CD4-positive, alpha-beta T cell treated with Interleukin-1 beta for 1 hour (primary cell): ENCODE results near the gene SCARB2.
"Not testable (repeated sequence)": the region's sequence is repeated elsewhere in the genome, so short reads cannot be mapped to it uniquely, and the experiment has no call there.

Source experiments
- DNase-seq, 2 donors: peaks; one replicate each; pipeline ENCODE4 v3.0.0-alpha.2; 2020 to 2022

Gene SCARB2, protein sequence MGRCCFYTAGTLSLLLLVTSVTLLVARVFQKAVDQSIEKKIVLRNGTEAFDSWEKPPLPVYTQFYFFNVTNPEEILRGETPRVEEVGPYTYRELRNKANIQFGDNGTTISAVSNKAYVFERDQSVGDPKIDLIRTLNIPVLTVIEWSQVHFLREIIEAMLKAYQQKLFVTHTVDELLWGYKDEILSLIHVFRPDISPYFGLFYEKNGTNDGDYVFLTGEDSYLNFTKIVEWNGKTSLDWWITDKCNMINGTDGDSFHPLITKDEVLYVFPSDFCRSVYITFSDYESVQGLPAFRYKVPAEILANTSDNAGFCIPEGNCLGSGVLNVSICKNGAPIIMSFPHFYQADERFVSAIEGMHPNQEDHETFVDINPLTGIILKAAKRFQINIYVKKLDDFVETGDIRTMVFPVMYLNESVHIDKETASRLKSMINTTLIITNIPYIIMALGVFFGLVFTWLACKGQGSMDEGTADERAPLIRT

DNA sequence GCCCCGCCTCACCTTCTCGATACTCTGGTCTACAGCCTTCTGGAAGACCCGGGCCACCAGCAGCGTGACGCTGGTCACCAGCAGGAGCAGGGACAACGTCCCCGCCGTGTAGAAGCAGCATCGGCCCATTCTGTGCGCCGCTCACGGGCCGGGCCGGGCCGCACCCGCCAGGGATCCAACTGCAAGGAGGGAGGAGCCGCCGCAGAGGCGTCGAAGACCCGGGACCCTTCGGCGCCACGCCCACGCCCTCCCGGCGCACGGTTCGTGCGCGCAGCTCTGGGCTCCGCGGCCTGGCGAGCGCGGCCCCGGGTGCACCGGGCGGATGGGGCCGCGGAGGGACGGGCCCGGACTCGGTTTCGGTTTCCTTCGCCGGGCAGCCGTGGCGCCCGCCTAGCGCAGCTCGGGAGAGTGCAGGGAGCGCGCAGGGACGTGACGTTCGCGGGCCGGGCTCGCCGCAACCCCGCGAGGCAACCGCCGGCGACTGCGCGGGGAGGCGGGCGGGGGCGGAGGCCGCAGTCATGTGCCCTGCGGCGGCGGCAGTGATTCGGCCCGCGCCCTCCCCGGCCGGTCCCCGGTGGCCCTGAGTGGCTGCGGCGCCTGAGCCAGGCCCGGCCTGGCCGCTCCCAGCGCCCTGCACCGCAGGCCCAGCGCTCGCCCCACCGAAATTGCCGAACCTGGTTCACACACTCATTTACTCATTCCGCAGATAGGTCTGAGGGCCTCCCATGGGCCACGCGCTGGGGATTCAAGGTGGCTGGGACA lies at the start of gene SCARB2:
Gene SCARB2, minus strand, starts transcription at position 410 of the 762 bp plus-strand sequence. Its CDS starts 281 bp downstream, at position 129.
- DNase-seq: peak; percentile 80 to 81

DNA sequence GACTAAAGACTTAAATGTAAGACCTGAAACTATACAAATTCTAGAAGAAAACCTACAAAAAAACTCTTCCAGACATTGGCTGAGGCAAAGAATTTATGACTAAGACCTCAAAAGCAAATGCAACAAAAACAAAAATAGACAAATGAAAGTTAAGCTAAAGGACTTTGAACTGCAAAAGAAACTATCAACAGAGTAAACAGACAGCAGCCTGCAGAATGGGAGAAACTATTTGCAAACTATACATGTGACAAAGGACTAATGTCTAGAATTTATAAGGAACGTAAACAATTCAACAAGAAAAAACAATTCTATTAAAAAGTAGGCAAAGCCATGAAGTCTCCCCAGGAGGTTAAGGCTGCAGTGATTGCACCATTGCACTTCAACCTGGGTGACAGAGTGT lies 46.9 kb upstream of the SCARB2 start:
- DNase-seq: no peak

DNA sequence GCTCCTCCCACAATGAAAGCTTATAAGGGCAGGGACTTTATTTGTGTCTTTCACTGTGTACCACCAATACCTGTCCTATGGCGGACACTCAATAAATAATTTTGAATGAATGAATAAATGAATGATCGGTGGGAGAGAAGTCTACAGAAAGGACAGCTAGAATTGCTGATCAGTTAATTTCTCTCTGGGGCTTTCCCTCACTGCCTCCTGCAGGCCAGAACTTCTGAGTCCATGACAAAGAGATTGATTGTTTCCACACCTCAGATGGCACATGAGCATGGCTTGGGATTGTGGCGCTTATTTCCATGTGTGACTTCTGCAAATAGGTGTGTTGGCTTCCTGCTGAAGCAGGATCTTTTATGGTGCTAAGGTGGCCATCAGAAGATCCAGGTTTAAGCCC lies 44.2 kb upstream of the SCARB2 start:
- no peak for DNase-seq

DNA sequence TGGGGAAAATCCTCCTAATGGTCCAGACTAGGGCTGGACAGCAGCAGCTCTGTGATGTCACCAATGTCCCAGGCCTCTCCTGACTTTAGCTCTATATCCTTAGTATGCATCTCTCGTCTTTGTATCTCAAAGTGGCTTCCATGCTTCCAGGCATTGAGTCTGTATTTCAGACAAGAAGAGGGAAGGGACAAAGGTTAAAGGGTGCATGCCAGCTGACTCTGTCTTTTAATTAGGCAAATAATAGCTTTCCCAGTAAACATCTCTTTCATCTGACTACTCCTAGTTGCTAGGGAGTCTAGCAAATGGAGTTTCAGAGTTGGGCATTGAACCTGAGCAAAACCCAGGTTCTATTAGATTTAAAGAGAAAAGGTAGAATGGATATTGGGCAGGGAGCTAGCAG lies 43.3 kb upstream of the SCARB2 start:
- DNase-seq: no peak

DNA sequence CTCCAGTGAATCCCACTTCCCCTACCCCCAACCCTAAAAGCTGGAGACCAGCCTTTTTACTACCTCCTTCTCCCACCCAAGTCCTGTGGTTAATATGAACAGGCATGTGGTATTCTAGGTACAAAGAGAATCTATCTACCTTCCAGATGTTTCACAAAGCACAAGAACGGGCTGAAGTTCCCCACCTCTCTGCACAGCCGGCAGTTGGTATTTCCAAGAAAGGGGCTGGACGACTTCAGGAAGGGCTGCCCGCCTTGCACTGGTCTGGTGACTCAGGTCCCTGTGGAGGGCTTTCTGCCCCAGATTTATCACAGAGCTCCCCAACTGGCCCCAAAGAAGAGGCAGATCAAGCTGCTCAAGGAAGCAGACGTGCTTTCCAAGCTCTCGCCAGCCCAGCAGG lies 42.4 kb upstream of the SCARB2 start:
- DNase-seq: no peak

DNA sequence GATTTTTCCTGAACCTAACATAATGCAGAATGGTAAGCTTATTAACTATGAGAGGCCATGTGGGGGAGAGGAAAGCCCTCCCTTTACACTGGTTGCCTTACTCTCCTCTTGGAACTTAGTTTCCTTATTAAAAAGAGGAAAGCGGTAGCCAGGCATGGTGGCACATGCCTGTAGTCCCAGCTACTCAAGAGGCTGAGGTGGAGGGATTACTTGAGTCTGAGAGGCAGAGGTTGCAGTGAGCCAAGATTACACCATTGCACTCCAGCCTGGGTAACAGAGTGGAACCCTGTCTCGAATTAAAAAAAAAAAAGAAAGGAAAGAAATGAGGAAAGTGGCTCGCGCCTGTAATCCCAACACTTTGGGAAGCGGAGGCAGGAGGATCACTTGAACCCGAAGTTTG lies 39.9 kb upstream of the SCARB2 start:
- no peak for DNase-seq

DNA sequence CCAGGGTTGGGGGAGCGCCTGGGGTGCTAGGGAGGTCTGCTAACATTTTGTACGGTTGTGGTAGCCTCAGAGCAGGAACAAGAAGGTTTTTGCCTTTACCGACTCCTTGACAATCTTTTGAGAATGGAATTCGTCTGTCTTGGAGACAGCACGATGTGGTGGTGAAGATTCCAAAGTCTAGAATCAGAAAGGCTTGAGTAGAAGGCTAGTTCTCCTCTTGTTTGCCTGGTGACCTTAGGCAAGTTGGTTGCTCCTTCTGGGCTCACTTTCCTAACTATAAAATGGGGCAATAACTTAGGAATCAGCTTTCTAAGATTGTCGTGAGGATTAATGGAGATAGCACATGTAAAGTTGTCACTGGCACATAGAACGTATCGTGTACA lies 38.6 kb upstream of the SCARB2 start:
- no peak for DNase-seq

DNA sequence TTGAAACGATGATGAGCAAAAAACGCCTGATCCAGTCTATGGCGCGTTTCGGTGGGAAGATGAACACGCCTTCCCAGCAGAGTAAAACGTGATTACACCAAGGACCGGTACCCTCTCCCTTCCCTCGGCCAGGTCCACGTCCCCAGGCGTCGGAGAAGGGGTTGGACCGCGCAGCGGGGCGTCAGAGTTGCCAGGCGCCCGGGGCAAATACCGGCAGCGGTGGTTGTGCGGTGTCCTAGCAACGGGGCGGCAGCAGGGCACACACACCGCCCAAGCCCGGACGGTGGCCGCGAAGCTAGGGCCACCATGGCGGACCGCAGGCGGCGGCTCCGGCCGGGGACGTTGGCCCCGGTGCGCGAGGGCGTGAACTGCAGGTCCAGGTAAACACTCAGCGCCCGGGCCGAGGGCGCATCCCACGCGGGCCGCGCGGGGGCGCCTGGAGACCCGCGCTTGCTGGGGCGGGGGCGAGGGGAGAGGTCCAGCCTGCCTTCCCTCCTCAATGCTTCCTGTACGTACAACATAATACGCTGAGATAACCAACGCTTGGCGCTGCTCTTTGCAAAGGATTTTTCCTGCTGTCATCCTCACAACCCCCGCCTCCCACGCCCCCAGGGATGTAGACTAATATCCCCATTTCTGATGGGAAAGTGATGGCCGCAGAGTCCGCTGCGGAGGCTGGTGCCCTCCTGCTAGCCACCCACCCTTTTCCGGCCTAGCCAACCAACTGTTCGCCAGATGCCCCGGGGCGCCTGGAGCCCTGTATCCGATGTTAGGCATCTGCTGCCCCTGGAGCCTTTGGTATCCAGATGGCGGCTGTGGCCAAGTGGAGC lies 38.0 kb upstream of the SCARB2 start, which contains the start of gene FAM47E:
Gene FAM47E, plus strand, starts transcription at position 281 of the 830 bp plus-strand sequence. Its CDS starts 26 bp downstream, at position 307.
- DNase-seq: peak; percentile 20 to 56

DNA sequence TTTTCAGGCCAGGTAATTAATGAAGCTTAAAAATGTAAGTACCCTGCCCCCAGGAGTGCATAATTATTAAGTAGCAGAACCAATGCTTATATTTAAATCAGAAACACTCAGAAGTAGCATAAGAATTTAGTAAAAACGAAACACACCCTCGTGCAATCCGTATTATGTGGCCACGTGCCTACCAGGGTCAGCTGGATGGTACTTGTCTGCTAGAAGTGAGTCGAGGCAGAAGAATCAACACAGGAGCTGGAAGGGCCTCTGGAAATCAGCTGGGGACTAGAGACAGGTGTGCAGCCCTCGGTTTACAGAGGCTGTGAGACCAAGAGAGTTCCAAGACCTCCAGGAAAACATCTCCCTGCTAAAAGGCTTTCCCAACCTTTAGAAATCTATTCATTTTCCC lies 37.3 kb upstream of the SCARB2 start:
- DNase-seq: no peak

DNA sequence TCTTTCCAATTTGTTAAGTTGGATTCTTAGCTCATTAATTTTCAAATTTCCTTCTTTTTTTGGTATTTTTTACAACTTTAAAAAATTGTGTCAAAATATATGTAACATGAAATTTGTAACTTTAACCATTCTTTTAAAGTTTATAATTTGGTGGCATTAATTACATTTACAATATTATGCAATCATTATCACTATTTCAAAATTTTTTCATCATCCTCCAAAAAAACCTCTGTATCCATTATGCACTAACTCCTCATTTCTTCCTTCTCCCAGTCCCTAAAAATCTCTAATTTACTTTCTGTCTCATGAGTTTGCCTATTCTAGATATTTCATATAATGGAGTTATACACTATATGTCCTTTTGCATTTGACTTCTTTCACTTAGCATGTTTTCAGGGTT lies 33.2 kb upstream of the SCARB2 start:
- no peak for DNase-seq

DNA sequence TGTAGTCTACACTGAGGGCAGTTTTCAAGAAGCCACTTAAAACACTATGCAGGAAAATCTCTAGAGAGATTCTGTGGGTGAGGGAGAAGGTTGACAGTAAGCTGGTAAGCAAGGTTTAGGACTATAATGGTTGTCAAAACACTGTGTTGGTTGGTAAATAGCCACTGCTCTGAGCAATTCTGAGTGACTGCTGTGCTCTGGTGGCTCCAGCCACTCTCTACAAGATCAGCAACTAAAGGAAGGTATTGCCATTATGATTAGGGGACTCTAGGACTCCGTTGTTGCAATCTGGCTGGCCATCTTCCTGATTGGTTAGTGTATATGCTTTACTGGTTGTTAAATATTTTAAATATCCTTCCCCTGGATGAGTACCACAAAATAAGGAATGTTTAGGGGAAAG lies 32.4 kb upstream of the SCARB2 start:
- DNase-seq: no peak

DNA sequence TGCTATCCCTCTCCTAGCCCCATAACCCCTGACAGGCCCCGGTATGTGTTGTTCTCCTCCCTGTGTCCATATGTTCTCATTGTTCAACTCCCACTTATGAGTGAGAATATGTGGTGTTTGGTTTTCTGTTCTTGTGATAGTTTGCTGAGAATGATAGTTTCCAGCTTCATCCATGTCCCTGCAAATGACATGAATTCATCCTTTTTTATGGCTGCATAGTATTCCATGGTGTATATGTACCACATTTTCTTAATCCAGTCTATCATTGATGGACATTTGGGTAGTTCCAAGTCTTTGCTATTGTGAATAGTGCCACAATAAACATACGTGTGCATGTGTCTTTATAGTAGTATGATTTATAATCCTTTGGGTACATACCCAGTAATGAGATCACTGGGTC lies 30.3 kb upstream of the SCARB2 start:
- DNase-seq: not testable (repeated sequence)

DNA sequence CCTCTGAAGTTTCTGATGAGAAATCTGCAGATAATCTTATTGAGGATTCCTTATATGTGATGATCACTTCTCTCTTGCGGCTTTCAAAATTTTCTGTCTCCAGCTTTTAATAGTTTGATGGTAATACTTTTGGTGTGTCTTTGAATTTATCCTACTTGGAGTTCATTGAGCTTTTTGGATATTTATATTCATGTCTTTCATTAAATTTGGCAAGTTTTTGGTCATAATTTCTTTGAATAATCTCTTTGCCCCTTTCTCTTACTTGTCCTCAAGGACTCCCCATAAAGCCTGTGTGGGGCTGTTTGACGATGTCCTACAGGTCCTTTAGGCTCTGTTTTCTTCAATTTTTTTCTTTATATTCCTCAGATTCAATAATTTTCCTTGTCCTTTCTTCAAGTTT lies 26.6 kb upstream of the SCARB2 start:
- no peak for DNase-seq

DNA sequence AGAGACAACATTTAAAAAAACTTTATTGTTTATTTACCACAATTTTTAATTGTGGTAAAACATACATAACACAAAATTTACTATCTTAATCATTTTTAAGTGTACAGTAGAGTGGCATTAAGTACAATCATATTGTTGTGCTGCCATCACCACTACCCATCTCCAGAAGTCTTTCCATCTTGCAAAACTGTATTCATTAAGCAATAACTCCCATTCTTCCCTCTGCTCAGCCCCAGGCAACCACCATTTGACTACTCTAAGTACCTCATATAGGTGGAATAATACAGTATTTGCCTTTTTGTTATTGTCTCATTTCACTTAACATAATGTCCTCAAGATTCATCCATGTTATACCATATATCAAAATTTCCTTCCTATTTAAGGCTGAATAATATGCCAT lies 25.1 kb upstream of the SCARB2 start:
- DNase-seq: no peak

DNA sequence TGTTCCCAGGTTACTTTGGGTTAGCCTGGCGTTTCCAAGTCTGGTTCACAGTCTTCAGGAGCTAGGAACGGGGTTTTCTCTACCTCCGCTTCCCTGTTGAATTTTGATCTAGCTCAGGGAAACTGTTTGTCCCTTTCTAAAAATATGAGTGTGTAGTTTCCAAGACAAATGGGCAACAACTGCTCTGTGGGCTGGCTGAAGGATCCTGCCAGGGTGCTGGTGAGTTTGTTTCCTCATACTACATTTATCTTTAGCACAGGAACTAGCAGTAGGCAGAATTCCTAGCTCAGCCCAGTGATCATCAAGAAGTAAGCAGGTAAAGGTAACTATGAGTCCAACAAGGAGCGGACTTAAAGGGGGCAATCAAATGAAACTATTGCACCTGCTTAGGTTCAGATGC lies 24.6 kb upstream of the SCARB2 start:
- no peak for DNase-seq

DNA sequence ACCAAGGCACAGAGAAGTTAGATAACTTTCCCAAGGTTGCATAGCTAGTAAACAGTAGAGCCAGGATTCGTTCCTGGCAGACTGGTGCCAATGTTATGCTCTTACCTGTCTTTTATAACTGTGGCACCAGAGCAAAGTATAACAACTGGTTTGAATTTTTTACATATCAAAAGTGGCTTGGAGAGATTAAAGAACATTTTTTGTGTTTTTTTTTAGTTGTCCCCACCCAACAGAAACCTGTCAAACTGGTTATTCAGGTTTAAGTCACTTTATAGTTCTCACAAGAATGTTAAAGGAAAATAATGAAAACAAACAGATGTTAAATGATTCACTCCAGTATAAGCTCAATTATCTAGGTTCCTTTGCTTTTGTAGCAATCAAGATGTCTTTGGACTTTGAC lies 22.3 kb upstream of the SCARB2 start:
- no peak for DNase-seq

DNA sequence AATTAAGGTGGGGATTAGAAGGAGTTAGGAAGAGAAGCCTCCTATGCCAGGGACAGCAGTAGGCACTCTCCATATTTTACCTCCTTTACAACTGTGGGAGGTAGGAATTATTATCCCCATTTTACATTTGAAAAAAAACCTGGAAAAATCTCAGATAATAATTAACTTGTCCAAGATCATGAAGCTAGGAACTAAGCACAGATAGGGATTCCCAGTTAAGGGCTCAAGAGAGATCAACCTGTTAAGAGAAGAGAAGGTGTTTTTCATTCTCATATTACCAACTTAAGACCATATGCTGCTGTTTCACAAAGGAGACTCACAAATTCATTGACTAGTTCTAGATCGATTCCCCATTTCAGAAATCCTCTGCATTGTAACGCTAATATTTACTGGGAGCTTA lies 21.8 kb upstream of the SCARB2 start:
- no peak for DNase-seq

DNA sequence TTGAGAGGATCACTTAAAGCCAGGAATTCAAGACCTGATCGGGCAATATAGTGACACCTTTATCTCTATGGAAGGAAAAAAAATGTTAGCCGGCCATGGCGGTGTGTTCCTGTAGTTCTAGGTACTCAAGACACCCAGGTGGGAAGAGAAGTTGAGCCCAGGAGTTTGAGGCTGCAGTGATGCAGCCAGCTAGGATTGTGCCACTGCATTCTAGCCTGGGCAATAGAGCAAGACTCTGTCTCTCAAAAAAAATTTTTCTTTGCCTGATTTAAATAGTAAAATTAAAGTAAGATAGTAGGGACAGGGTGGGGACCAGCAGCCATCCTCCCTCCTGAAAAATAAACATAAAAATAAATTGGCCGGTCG lies 21.0 kb upstream of the SCARB2 start:
- DNase-seq: no peak

DNA sequence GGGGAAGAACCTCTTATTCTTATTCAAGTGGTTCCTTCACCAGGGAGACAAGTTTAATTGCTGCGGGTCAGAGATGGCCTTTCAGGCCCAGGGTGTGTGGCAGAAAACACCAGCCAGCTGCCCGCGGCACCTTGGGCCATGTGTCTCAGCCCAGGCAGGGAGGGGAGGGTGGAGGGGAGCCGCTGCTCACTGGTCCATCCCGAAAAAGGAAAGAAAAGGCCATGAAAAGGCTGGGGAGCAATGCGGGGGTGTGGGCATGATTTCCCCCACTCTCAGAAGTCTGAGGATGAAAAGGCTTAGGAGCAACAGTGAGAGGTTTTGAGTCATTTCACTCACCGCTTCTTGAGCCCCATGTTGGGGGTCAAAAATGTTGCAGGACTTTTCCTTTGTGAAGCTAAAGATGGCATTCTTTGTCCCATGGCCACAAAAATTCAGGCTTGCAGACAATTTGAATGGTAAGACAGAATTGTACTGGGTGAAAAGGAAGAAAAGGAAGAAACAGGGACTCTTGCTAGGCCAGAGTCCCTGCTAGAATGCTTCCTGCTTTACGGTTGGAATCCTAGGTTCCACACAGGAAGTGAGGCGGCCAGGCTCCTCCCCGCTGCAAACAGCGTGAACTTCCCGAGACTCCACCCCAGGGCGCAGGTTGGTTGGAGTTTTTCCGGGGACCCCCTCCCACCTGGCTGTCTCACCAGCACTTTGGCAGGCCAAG lies 20.5 kb upstream of the SCARB2 start:
- DNase-seq: no peak

DNA sequence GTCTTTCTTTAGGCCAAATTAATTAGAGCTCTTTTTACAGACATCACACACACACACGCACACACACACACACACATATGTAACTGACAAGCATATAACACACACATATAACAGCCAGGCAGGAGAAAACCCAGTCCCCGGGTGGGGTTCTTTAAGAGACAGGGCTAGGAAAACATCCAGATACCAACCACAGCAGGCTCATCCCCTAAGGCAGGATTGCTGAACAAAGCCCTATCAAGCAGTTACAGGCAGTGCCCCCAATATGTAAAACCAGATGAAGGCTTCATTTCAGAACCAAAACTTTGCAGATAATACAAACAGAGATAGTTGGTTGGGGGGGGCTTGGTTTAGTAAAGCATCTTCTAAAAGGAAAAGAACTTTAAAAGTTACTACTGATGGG lies 19.9 kb upstream of the SCARB2 start:
- DNase-seq: no peak

DNA sequence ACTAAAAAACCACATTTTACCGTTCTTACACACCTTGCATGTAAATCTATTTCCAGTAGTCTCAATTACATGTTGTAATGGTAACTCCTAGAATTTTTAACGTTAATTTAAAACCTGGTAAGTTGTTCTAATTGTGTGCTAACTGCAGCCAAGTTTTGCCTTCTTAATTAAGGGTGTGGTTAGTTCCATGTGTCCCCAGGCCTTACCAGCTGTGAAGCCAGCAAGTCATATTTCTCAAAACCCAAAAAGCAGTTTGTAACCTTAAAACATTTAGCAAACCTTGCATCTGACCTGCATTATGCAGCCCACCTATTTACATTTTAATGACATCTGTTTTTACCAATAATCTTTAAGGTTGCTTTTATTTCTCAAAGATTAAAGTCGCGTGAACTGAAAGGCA lies 19.5 kb upstream of the SCARB2 start:
- DNase-seq: no peak

DNA sequence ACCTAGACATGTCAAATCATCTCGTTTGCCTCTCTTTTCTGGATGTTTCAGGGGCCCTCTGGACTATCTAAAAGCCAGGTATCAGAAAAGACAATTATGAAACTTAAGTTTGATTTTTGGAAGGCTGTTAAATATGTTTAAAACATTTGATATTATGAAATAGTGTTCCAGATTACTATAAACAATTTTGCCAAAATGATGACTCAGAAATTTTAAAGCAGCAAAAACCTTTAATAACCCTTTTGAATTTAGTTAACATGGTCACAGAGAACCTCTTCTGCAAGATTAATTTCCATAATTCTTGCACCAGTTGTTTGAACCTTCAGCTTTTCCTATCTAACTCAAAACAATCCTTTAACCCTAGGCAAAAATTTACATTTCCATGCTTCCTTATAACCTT lies 19.1 kb upstream of the SCARB2 start:
- DNase-seq: no peak

DNA sequence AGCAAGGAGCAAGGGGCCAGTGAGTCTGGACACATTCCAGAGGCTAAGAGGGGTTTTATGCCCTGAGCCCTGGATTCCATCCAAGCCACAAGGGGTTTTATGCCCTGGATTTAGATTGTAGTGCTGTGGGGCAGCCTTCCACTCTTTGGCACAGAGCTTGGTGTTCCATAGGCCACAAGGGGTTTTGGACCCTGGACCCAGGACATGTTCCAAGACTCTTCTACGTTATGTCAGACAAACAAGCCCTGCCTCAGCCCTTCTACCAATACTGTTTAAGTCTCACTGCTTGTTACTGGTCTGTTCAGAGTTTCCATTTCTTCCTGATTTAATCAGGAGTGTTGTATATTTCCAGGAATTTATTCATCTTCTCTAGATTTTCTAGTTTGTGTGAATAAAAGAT lies 12.8 kb upstream of the SCARB2 start:
- no peak for DNase-seq
